ENCODE results near the gene VEZT. TPM values are rescaled to one million over a fixed set of nuclear protein-coding genes. Genes with fewer than 3 reads are reported as not detected.

VEZT gene
- total RNA-seq, 1 donor from 2014 or later: 69.4 TPM

DNA sequence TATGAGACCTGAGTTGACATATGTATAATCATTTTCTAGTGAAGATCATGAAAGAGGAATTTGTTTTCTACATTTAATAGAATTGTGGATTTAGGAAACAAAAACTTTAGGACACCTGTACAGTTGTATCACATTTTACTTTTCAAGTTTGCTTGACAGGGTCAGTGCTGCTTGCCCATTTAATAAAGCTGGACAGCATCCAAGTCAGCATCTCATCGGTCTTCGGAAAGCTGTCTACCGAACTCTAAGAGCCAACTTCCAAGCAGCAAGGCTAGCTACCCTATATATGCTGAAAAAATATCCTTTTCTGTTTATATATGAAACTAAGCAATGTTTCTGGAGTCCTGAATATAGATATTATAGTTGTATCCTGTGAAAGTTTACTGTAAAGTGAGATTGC lies 52.3 kb downstream of the VEZT start:
- Histone ChIP-seq H3K27ac (ENCODE audit: low read depth, low read length) (no peak overlapping the region), H3K4me3 (ENCODE audit: low read length in 3 of 3) (no peak overlapping the region), H3K9ac (ENCODE audit: low read depth in 1 of 3, low read length in 3 of 3) (no peak overlapping the region), H3K4me1 (ENCODE audit: control insufficient read depth in 3 of 3, insufficient read depth in 3 of 3, low read length in 3 of 3) (peaks cover 0 to 4% (median 4%) of the 10 kb centered on the region in 3 donors), H3K27me3 (ENCODE audit: control insufficient read depth in 3 of 3, insufficient read depth in 3 of 3, low read length in 3 of 3) (no peaks in the 10 kb centered on the region), H3K36me3 (ENCODE audit: control insufficient read depth in 3 of 3, insufficient read depth in 3 of 3, low read length in 3 of 3) (peaks cover 0 to 22% (median 14%) of the 10 kb centered on the region in 3 donors), H3K9me3 (ENCODE audit: control insufficient read depth in 3 of 3, low read length in 3 of 3) (no peaks in the 10 kb centered on the region)

DNA sequence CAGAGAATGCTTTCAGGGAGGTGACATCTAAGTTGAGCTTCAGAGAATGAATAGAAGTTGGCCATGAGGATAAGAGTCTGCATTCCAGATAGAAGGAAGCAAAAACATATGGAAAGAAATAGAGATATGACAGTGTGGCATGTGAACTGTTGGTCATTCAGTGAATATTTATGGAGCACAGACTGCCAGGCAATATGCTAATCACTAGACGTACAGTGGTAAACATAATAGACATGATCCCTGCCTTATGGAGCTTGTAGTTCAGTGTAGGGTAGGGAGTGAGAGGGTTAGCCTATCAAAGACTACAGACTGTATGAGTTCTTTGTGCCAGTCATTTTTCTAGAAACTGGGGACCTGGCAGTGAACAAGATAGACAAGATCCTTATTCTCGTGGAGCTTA lies 53.9 kb downstream of the VEZT start:
- Histone ChIP-seq H3K36me3 (ENCODE audit: control insufficient read depth in 3 of 3, insufficient read depth in 3 of 3, low read length in 3 of 3) (peaks cover 0 to 25% (median 14%) of the 10 kb centered on the region in 3 donors), H3K27me3 (ENCODE audit: control insufficient read depth in 3 of 3, insufficient read depth in 3 of 3, low read length in 3 of 3) (no peaks in the 10 kb centered on the region), H3K4me1 (ENCODE audit: control insufficient read depth in 3 of 3, insufficient read depth in 3 of 3, low read length in 3 of 3) (no peaks in the 10 kb centered on the region), H3K4me3 (ENCODE audit: low read length in 3 of 3) (no peak overlapping the region), H3K27ac (ENCODE audit: low read depth, low read length) (no peak overlapping the region), H3K9ac (ENCODE audit: low read depth in 1 of 3, low read length in 3 of 3) (no peak overlapping the region), H3K9me3 (ENCODE audit: control insufficient read depth in 3 of 3, low read length in 3 of 3) (no peaks in the 10 kb centered on the region)

DNA sequence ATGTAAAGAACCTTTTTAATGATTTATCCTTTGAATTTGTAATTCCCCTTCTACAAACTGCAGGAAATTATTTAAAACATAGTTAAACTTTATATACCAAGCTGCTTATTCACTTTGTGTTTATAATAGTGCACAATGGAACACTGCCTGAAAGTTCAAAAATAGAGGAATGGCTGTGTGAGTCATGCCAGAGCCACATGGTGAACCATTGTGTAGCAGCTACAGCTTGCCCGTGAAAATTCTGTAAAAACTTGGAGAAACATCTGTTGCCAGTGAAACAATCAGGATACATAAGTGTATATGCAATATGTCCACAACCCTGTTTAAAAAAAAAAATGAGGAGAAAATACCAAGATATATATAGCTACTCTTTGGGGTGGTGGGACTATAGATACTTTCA lies 59.5 kb downstream of the VEZT start:
- Histone ChIP-seq H3K9me3 (ENCODE audit: control insufficient read depth in 3 of 3, low read length in 3 of 3) (no peaks in the 10 kb centered on the region), H3K4me1 (ENCODE audit: control insufficient read depth in 3 of 3, insufficient read depth in 3 of 3, low read length in 3 of 3) (no peaks in the 10 kb centered on the region), H3K27ac (ENCODE audit: low read depth, low read length) (no peak overlapping the region), H3K9ac (ENCODE audit: low read depth in 1 of 3, low read length in 3 of 3) (no peak overlapping the region), H3K36me3 (ENCODE audit: control insufficient read depth in 3 of 3, insufficient read depth in 3 of 3, low read length in 3 of 3) (peaks cover under 1 to 24% (median 17%) of the 10 kb centered on the region in 3 donors), H3K4me3 (ENCODE audit: low read length in 3 of 3) (no peak overlapping the region), H3K27me3 (ENCODE audit: control insufficient read depth in 3 of 3, insufficient read depth in 3 of 3, low read length in 3 of 3) (no peaks in the 10 kb centered on the region)

DNA sequence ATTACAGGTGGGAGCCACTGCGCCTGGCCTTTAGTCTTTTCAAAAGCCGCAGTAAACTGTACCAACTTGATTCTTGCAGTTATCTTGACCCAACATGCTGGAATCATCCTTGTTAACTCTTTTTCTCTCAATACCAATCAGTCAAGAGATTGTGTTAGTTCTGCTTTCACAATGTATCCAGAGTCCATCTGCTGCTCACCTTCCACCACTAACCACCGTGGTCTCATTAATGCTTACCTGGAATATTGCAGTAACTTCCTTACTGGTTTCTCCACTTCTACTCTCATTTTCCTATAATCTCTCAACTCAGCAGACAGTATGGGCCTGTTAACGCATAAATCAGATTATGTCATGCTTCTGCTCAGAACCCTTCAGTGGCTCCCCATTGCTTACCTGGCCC lies 62.2 kb downstream of the VEZT start:
- H3K4me3 ChIP-seq (ENCODE audit: low read length in 3 of 3): no peak overlapping the region
- H3K9me3 ChIP-seq (ENCODE audit: control insufficient read depth in 3 of 3, low read length in 3 of 3): no peaks in the 10 kb centered on the region
- H3K9ac ChIP-seq (ENCODE audit: low read depth in 1 of 3, low read length in 3 of 3): no peak overlapping the region
- H3K27me3 ChIP-seq (ENCODE audit: control insufficient read depth in 3 of 3, insufficient read depth in 3 of 3, low read length in 3 of 3): no peaks in the 10 kb centered on the region
- peaks cover 7 to 36% (median 27%) of the 10 kb centered on the region in 3 donors for H3K36me3 ChIP-seq (ENCODE audit: control insufficient read depth in 3 of 3, insufficient read depth in 3 of 3, low read length in 3 of 3)
- H3K4me1 ChIP-seq (ENCODE audit: control insufficient read depth in 3 of 3, insufficient read depth in 3 of 3, low read length in 3 of 3): no peaks in the 10 kb centered on the region
- no peak overlapping the region for H3K27ac ChIP-seq (ENCODE audit: low read depth, low read length)

DNA sequence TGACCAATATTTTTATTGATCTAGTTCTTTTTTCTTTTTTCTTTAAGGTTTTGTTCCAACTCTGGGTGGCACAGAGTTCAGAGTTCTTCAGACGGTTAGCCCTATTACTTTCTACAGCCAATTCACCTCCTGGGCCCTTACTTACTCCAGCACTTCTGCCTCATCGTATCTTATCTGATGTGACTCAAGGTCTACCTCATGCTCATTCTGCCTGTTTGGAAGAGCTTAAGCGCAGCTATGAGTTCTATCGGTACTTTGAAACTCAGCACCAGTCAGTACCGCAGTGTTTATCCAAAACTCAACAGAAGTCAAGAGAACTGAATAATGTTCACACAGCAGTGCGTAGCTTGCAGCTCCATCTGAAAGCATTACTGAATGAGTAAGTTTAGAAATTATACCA lies 64.7 kb downstream of the VEZT start:
- Histone ChIP-seq H3K27me3 (ENCODE audit: control insufficient read depth in 3 of 3, insufficient read depth in 3 of 3, low read length in 3 of 3) (no peaks in the 10 kb centered on the region), H3K36me3 (ENCODE audit: control insufficient read depth in 3 of 3, insufficient read depth in 3 of 3, low read length in 3 of 3) (peaks cover 7 to 33% (median 29%) of the 10 kb centered on the region in 3 donors), H3K4me1 (ENCODE audit: control insufficient read depth in 3 of 3, insufficient read depth in 3 of 3, low read length in 3 of 3) (no peaks in the 10 kb centered on the region), H3K9ac (ENCODE audit: low read depth in 1 of 3, low read length in 3 of 3) (no peak overlapping the region), H3K4me3 (ENCODE audit: low read length in 3 of 3) (no peak overlapping the region), H3K27ac (ENCODE audit: low read depth, low read length) (no peak overlapping the region), H3K9me3 (ENCODE audit: control insufficient read depth in 3 of 3, low read length in 3 of 3) (no peaks in the 10 kb centered on the region)

DNA sequence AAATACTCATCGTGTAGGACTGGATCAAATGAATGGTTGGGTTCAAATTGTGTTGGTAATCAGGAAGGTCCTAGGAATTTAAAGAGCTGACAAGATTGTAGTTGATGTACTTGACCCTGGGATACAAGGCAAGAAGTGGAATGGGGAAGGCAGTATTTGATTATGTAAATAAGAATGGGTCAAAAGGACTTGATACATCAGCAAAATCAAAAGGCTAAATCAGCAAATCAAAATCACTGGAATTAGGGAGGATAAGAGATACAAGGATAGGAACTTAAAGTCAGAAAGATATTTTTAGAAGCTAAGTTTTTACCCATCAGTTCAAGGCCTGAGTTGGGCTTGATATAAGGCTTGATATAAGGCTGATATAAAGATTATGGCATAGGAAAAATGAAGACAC lies 65.8 kb downstream of the VEZT start:
- no peak overlapping the region for H3K27ac ChIP-seq (ENCODE audit: low read depth, low read length)
- peaks cover 7 to 31% (median 29%) of the 10 kb centered on the region in 3 donors for H3K36me3 ChIP-seq (ENCODE audit: control insufficient read depth in 3 of 3, insufficient read depth in 3 of 3, low read length in 3 of 3)

DNA sequence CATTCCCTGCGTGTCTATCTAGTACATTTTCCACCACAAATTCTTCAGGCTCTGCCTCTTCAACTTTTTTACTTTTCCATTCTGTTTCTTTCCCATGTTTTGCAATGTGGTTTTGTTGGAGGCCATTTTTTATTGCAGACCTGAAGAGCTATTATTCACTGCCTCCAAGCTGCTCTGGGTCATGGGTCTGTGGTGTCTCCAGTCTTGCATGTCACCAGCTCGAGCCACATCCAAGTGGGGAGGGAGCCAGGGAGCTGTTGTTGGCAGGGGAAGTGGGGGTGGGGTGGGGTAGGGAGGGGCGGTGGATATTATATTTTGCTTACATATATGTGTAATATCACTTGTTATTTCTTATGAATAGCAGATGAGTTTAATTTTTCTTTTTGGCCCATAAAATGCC lies 69.1 kb downstream of the VEZT start:
- H3K4me3 ChIP-seq (ENCODE audit: low read length in 3 of 3): no peak overlapping the region
- H3K27me3 ChIP-seq (ENCODE audit: control insufficient read depth in 3 of 3, insufficient read depth in 3 of 3, low read length in 3 of 3): no peaks in the 10 kb centered on the region
- no peak overlapping the region for H3K9ac ChIP-seq (ENCODE audit: low read depth in 1 of 3, low read length in 3 of 3)
- H3K36me3 ChIP-seq (ENCODE audit: control insufficient read depth in 3 of 3, insufficient read depth in 3 of 3, low read length in 3 of 3): peaks cover 7 to 28% (median 20%) of the 10 kb centered on the region in 3 donors
- no peak overlapping the region for H3K27ac ChIP-seq (ENCODE audit: low read depth, low read length)
- no peaks in the 10 kb centered on the region for H3K9me3 ChIP-seq (ENCODE audit: control insufficient read depth in 3 of 3, low read length in 3 of 3)
- H3K4me1 ChIP-seq (ENCODE audit: control insufficient read depth in 3 of 3, insufficient read depth in 3 of 3, low read length in 3 of 3): no peaks in the 10 kb centered on the region

More for the DNA sequence above, 65.8 kb downstream of the VEZT start:
- Histone ChIP-seq H3K27me3 (ENCODE audit: control insufficient read depth in 3 of 3, insufficient read depth in 3 of 3, low read length in 3 of 3) (no peaks in the 10 kb centered on the region), H3K9ac (ENCODE audit: low read depth in 1 of 3, low read length in 3 of 3) (no peak overlapping the region), H3K4me1 (ENCODE audit: control insufficient read depth in 3 of 3, insufficient read depth in 3 of 3, low read length in 3 of 3) (no peaks in the 10 kb centered on the region), H3K4me3 (ENCODE audit: low read length in 3 of 3) (no peak overlapping the region), H3K9me3 (ENCODE audit: control insufficient read depth in 3 of 3, low read length in 3 of 3) (no peaks in the 10 kb centered on the region)

DNA sequence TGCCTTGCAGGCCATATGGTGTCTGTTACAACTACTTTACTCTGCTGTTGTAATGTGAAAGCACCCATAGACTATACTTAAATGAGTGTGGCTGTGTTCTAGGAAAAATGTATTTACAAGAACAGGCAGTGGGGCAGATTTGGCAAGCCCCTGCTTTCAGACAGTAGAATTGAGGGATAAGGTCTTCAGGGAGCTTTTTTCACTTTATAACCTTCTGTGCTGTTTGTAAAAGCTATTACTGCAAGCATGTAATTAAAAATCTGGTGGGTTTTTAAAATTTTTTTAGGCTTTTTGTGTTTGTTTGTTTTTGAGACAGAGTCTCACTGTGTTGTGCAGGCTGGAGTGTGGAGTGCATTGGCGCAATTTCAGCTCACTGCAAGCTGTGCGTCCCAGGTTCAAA lies 73.9 kb downstream of the VEZT start:
- Histone ChIP-seq H3K4me3 (ENCODE audit: low read length in 3 of 3) (no peak overlapping the region), H3K36me3 (ENCODE audit: control insufficient read depth in 3 of 3, insufficient read depth in 3 of 3, low read length in 3 of 3) (peaks cover 0 to 27% (median 19%) of the 10 kb centered on the region in 3 donors), H3K27ac (ENCODE audit: low read depth, low read length) (no peak overlapping the region), H3K27me3 (ENCODE audit: control insufficient read depth in 3 of 3, insufficient read depth in 3 of 3, low read length in 3 of 3) (no peaks in the 10 kb centered on the region), H3K4me1 (ENCODE audit: control insufficient read depth in 3 of 3, insufficient read depth in 3 of 3, low read length in 3 of 3) (no peaks in the 10 kb centered on the region), H3K9me3 (ENCODE audit: control insufficient read depth in 3 of 3, low read length in 3 of 3) (no peaks in the 10 kb centered on the region), H3K9ac (ENCODE audit: low read depth in 1 of 3, low read length in 3 of 3) (no peak overlapping the region)

DNA sequence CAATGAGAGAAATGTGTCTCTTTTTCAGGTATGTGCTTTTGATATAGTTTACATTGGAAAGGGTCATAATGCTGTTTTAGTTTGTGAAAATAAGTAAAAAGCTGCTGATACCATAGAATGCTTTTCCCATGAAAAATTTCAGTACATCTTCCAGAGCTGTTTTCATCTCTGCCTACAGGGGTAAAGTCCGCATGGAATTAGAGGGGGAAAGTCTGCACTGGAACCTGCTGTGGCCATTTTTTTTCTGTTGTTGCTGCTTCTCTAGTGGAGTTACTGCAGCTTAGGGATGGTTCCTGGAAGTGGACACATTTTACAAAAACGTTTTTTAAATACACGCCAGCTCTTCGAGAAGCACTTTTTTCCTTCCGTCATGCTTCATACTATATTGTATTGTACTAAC lies 81.3 kb downstream of the VEZT start:
- Histone ChIP-seq H3K27ac (ENCODE audit: low read depth, low read length) (no peak overlapping the region), H3K4me3 (ENCODE audit: low read length in 3 of 3) (no peak overlapping the region), H3K36me3 (ENCODE audit: control insufficient read depth in 3 of 3, insufficient read depth in 3 of 3, low read length in 3 of 3) (peaks cover 3 to 37% (median 32%) of the 10 kb centered on the region in 3 donors), H3K9me3 (ENCODE audit: control insufficient read depth in 3 of 3, low read length in 3 of 3) (no peaks in the 10 kb centered on the region), H3K27me3 (ENCODE audit: control insufficient read depth in 3 of 3, insufficient read depth in 3 of 3, low read length in 3 of 3) (no peaks in the 10 kb centered on the region), H3K4me1 (ENCODE audit: control insufficient read depth in 3 of 3, insufficient read depth in 3 of 3, low read length in 3 of 3) (no peaks in the 10 kb centered on the region), H3K9ac (ENCODE audit: low read depth in 1 of 3, low read length in 3 of 3) (no peak overlapping the region)

DNA sequence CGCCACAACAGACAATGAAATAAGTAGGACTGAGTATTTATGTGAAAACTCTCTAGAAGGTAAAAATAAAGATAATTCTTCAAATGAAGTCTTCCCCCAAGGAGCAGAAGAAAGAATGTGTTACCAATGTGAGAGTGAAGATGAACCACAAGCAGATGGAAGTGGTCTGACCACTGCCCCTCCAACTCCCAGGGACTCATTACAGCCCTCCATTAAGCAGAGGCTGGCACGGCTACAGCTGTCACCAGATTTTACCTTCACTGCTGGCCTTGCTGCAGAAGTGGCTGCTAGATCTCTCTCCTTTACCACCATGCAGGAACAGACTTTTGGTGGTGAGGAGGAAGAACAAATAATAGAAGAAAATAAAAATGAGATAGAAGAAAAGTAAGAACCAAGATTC lies 82.7 kb downstream of the VEZT start:
- Histone ChIP-seq H3K4me1 (ENCODE audit: control insufficient read depth in 3 of 3, insufficient read depth in 3 of 3, low read length in 3 of 3) (no peaks in the 10 kb centered on the region), H3K27ac (ENCODE audit: low read depth, low read length) (no peak overlapping the region), H3K9ac (ENCODE audit: low read depth in 1 of 3, low read length in 3 of 3) (no peak overlapping the region), H3K27me3 (ENCODE audit: control insufficient read depth in 3 of 3, insufficient read depth in 3 of 3, low read length in 3 of 3) (no peaks in the 10 kb centered on the region), H3K4me3 (ENCODE audit: low read length in 3 of 3) (no peak overlapping the region), H3K9me3 (ENCODE audit: control insufficient read depth in 3 of 3, low read length in 3 of 3) (no peaks in the 10 kb centered on the region), H3K36me3 (ENCODE audit: control insufficient read depth in 3 of 3, insufficient read depth in 3 of 3, low read length in 3 of 3) (peaks cover 5 to 30% (median 22%) of the 10 kb centered on the region in 3 donors)

DNA sequence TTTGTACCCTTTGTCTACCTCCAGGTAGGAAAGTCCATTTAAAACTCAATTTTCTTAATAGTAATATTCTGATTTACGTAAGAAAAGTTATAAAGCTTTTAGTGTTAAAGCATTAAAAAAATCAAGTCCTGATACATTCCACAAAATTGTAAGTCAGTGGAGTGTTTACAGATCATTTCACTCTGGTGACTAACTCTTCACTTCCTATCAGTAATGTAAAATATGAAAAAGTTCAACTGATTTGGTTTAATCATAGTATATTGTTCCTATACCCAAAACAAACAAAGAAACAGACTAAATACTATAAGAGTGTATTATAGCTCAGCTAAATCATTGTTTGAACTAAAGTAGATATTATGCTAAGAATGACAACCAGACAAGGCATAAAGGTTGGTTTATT lies 85.9 kb downstream of the VEZT start:
- Histone ChIP-seq H3K4me1 (ENCODE audit: control insufficient read depth in 3 of 3, insufficient read depth in 3 of 3, low read length in 3 of 3) (no peaks in the 10 kb centered on the region), H3K9me3 (ENCODE audit: control insufficient read depth in 3 of 3, low read length in 3 of 3) (no peaks in the 10 kb centered on the region), H3K9ac (ENCODE audit: low read depth in 1 of 3, low read length in 3 of 3) (no peak overlapping the region), H3K4me3 (ENCODE audit: low read length in 3 of 3) (no peak overlapping the region), H3K27ac (ENCODE audit: low read depth, low read length) (no peak overlapping the region), H3K27me3 (ENCODE audit: control insufficient read depth in 3 of 3, insufficient read depth in 3 of 3, low read length in 3 of 3) (no peaks in the 10 kb centered on the region), H3K36me3 (ENCODE audit: control insufficient read depth in 3 of 3, insufficient read depth in 3 of 3, low read length in 3 of 3) (peaks cover 5 to 17% (median 13%) of the 10 kb centered on the region in 3 donors)

Measured in skeletal muscle tissue (tissue), 4 donors.